Mammary epithelial cell (primary cell): Measurements from ENCODE around the gene AIG1.

Source experiments
- EZH2 ChIP-seq: IDR thresholded peaks from 2 replicates; pipeline ENCODE4 v1.6.1; 2012; ENCODE audit warnings: low read length, inconsistent platforms, borderline replicate concordance
- TF ChIP-seq, protein P1 (sequence below), 2 donors: IDR thresholded peaks in 1 of 2; conservative IDR thresholded peaks in 1 of 2; 2 replicates each; pipeline ENCODE4 v1.5.1; 2011 to 2012; ENCODE audit warnings: inconsistent platforms in 2 of 2, low read length in 2 of 2, mild to moderate bottlenecking in 2 of 2, control low read depth in 1 of 2, low read depth in 1 of 2; ENCODE audit not compliant: insufficient read depth in 1 of 2; ENCODE audit errors: extremely low read depth in 1 of 2

DNA sequence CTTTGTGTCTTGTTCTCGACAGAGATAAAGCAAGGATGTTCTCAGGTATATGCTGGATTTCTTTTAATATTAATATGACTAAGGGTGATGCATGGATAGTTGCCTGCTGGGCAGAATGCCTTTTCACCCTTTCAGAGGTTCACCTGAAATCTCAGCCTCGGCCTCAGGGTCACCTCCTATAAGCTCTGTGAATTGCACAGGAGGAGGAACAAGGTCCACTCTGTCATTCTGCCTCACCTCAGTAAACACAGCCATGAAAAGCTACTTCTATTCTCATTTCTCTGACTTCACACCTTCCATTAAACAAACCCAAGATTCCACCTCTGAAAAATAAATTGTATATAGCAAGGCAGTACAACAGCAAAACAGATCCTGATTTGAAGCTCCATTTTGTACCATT is 38.1 kb upstream of the AIG1 start:
- TF ChIP-seq, protein P1, sequence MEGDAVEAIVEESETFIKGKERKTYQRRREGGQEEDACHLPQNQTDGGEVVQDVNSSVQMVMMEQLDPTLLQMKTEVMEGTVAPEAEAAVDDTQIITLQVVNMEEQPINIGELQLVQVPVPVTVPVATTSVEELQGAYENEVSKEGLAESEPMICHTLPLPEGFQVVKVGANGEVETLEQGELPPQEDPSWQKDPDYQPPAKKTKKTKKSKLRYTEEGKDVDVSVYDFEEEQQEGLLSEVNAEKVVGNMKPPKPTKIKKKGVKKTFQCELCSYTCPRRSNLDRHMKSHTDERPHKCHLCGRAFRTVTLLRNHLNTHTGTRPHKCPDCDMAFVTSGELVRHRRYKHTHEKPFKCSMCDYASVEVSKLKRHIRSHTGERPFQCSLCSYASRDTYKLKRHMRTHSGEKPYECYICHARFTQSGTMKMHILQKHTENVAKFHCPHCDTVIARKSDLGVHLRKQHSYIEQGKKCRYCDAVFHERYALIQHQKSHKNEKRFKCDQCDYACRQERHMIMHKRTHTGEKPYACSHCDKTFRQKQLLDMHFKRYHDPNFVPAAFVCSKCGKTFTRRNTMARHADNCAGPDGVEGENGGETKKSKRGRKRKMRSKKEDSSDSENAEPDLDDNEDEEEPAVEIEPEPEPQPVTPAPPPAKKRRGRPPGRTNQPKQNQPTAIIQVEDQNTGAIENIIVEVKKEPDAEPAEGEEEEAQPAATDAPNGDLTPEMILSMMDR (conservative IDR thresholded peaks at IDR 0.05 in 1 of 2, IDR thresholded peaks at IDR 0.05 in 1 of 2; ENCODE audit: extremely low read depth in 1 of 2, insufficient read depth in 1 of 2, low read depth in 1 of 2, low read length in 2 of 2) = no peak
- TF ChIP-seq EZH2 = no peak
